ENCODE results near the gene EXOC6B. TPM values are rescaled to one million over a fixed set of nuclear protein-coding genes. Genes with fewer than 3 reads are reported as not detected.

EXOC6B gene
- total RNA-seq, 2 donors from 2014 or later, result 11.7 to 12.9 TPM

DNA sequence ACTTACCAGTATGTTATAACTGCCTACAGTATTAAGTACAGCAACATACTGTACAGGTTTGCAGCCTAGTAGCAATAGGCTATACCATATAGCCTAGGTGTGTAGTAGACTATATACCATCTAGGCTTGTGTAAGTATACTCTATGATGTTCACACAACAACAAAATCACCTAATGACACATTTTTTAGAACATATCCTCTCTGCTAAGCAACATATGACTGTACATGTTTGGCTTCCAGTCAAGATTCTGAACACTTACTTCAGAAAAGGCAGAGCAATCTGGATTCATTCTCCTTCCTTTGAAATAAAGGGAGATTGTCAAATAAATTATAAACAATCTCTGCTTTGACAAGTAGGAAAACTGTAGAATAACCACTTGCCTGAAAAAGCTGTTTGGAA, 81.8 kb downstream of the EXOC6B start:
- TF ChIP-seq POLR2A (IDR thresholded peaks at IDR 0.05), result no peak
- TF ChIP-seq, protein P1, sequence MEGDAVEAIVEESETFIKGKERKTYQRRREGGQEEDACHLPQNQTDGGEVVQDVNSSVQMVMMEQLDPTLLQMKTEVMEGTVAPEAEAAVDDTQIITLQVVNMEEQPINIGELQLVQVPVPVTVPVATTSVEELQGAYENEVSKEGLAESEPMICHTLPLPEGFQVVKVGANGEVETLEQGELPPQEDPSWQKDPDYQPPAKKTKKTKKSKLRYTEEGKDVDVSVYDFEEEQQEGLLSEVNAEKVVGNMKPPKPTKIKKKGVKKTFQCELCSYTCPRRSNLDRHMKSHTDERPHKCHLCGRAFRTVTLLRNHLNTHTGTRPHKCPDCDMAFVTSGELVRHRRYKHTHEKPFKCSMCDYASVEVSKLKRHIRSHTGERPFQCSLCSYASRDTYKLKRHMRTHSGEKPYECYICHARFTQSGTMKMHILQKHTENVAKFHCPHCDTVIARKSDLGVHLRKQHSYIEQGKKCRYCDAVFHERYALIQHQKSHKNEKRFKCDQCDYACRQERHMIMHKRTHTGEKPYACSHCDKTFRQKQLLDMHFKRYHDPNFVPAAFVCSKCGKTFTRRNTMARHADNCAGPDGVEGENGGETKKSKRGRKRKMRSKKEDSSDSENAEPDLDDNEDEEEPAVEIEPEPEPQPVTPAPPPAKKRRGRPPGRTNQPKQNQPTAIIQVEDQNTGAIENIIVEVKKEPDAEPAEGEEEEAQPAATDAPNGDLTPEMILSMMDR (IDR thresholded peaks at IDR 0.05), result no peak
- ATAC-seq, result no peak
- no peaks in the 10 kb centered on the region for H3K9me3 ChIP-seq
- no peak overlapping the region for H3K4me3 ChIP-seq
- H3K27me3 ChIP-seq, result no peaks in the 10 kb centered on the region
- DNase-seq, result no peak
- no peak overlapping the region for H3K27ac ChIP-seq
- peaks cover 4% of the 10 kb centered on the region for H3K4me1 ChIP-seq
- intact Hi-C loops (cut with DNase I), result loop anchor here (10.0 kb wide), 1 partner anchor 819 kb away; no protein-coding TSS in a partner anchor
- H3K36me3 ChIP-seq (replicated peaks in 1 of 2; ENCODE audit: insufficient read depth in 1 of 2, low read depth in 2 of 2), result no peaks in the 10 kb centered on the region

DNA sequence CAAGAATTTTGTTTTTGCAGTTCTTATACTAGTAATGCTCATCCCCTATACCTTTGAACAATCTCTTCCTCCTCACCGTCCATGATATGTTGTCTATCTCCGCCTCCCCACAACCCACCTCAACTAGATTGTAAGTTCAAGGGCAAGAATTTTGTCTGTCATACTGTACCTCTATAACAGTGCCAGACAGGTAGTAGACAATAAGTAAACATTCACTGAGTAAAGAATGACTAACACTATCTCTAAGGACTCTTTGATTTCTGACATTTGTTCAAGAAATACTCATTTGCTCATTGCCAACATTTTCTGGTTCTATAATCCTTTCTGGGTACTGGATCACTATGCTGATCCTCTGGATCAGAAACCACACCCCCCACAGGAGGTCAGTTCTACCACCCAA, 82.4 kb downstream of the EXOC6B start:
- WGBS, 2 donors, result 51 to 61% methylated on average over 2 of the region's 2 CpGs
- Histone ChIP-seq H3K4me3 (no peak overlapping the region), H3K36me3 (replicated peaks in 1 of 2; ENCODE audit: insufficient read depth in 1 of 2, low read depth in 2 of 2) (no peaks in the 10 kb centered on the region), H3K4me1 (peaks cover 4% of the 10 kb centered on the region), H3K27ac (no peak overlapping the region), H3K27me3 (no peaks in the 10 kb centered on the region), H3K9me3 (no peaks in the 10 kb centered on the region)
- intact Hi-C loops (cut with DNase I), result loop anchor here (10.0 kb wide), 1 partner anchor 819 kb away; no protein-coding TSS in a partner anchor
- DNase-seq, result no peak
- TF ChIP-seq, protein P1 (IDR thresholded peaks at IDR 0.05), result no peak
- no peak for TF ChIP-seq POLR2A (IDR thresholded peaks at IDR 0.05)
- ATAC-seq, result no peak

- Histone ChIP-seq H3K27me3 (no peaks in the 10 kb centered on the region), H3K9me3 (no peaks in the 10 kb centered on the region), H3K27ac (no peak overlapping the region), H3K4me1 (no peaks in the 10 kb centered on the region), H3K4me3 (no peak overlapping the region), H3K36me3 (replicated peaks in 1 of 2; ENCODE audit: insufficient read depth in 1 of 2, low read depth in 2 of 2) (no peaks in the 10 kb centered on the region)
- TF ChIP-seq, protein P1 (IDR thresholded peaks at IDR 0.05), result no peak
- no peak for TF ChIP-seq POLR2A (IDR thresholded peaks at IDR 0.05)
- intact Hi-C loops (cut with DNase I), result no loop called here
- DNase-seq, result no peak
- ATAC-seq, result no peak
These were observed 87.7 kb downstream of the EXOC6B start for GRCh38 chr2:72738096-72738495.

DNA sequence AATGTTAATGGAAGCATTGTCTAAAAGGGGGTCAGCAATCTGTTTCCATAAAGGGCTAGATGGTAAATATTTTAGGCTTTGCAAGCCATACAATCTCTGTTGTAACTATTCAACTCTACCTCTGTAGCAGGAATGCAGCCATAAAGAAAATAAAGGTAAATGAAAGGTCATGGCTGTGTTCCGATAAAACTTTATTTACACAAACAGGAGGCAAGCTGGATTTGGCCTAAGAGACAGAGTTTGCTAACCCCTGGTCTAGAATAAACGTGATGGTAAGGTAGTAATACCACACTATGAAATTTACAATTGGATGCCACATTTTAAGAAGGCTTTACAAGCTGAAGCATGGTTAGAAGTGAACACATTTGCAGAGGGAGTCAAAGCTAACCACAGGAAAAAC, 91.4 kb downstream of the EXOC6B start:
- ATAC-seq, result no peak
- H3K9me3 ChIP-seq, result no peaks in the 10 kb centered on the region
- H3K36me3 ChIP-seq (replicated peaks in 1 of 2; ENCODE audit: insufficient read depth in 1 of 2, low read depth in 2 of 2), result no peaks in the 10 kb centered on the region
- WGBS, 2 donors, result 88% methylated on average over 2 of the region's 2 CpGs
- H3K27ac ChIP-seq, result no peak overlapping the region
- no peak for DNase-seq
- H3K27me3 ChIP-seq, result no peaks in the 10 kb centered on the region
- intact Hi-C loops (cut with DNase I), result no loop called here
- TF ChIP-seq, protein P1 (IDR thresholded peaks at IDR 0.05), result no peak
- TF ChIP-seq POLR2A (IDR thresholded peaks at IDR 0.05), result no peak
- no peak overlapping the region for H3K4me3 ChIP-seq
- H3K4me1 ChIP-seq, result no peaks in the 10 kb centered on the region

GRCh38 chr2:72731116-72731515, 94.7 kb downstream of the EXOC6B start:
- H3K9me3 ChIP-seq, result no peaks in the 10 kb centered on the region
- ATAC-seq (no peak), DNase-seq (no peak)
- TF ChIP-seq, protein P1 (IDR thresholded peaks at IDR 0.05), result no peak
- no peak for TF ChIP-seq POLR2A (IDR thresholded peaks at IDR 0.05)
- no peaks in the 10 kb centered on the region for H3K36me3 ChIP-seq (replicated peaks in 1 of 2; ENCODE audit: insufficient read depth in 1 of 2, low read depth in 2 of 2)
- no peaks in the 10 kb centered on the region for H3K4me1 ChIP-seq
- no peak overlapping the region for H3K27ac ChIP-seq
- intact Hi-C loops (cut with DNase I), result no loop called here
- WGBS, 2 donors, result 81 to 84% methylated on average over 2 of the region's 2 CpGs
- H3K4me3 ChIP-seq, result no peak overlapping the region
- H3K27me3 ChIP-seq, result no peaks in the 10 kb centered on the region

All from body of pancreas (tissue), 4 donors.